NB4 (cell line): ENCODE results near the gene CPNE4.

Experiments used
- DNase-seq: peaks from one replicate; pipeline ENCODE4 v3.0.0; 2010; ENCODE audit warnings: low read depth
- H3K4me3 ChIP-seq: one replicate; pipeline ENCODE4 v1.5.1; 2011; ENCODE audit warnings: mild to moderate bottlenecking, low read depth, low read length, moderate library complexity
- CTCF ChIP-seq: IDR thresholded peaks from one replicate; pipeline ENCODE4 v1.5.1; 2012; ENCODE audit warnings: low read depth, low read length
- MAX ChIP-seq: IDR thresholded peaks from 2 replicates; pipeline ENCODE4 v1.6.1; 2011; ENCODE audit warnings: low read depth, low read length
- MYC ChIP-seq: IDR thresholded peaks from 2 replicates; pipeline ENCODE4 v1.6.1; 2011; ENCODE audit warnings: low read depth, low read length
- POLR2A ChIP-seq: IDR thresholded peaks from 2 replicates; pipeline ENCODE4 v1.6.1; 2011; ENCODE audit warnings: mild to moderate bottlenecking; ENCODE audit not compliant: insufficient read length; ENCODE audit errors: extremely low read depth

The CPNE4 gene

GRCh38 chr3:131560795-131561194, 474.0 kb downstream of the CPNE4 start:
- no peak for TF ChIP-seq MYC
- TF ChIP-seq POLR2A, result no peak
- no peak for TF ChIP-seq CTCF
- TF ChIP-seq MAX, result no peak
- H3K4me3 ChIP-seq, result no peak overlapping the region
- DNase-seq, result no peak

GRCh38 chr3:131555456-131555855, 479.4 kb downstream of the CPNE4 start:
- TF ChIP-seq CTCF, result no peak
- no peak for TF ChIP-seq MYC
- TF ChIP-seq POLR2A, result no peak
- TF ChIP-seq MAX, result no peak
- DNase-seq, result no peak
- H3K4me3 ChIP-seq, result no peak overlapping the region

GRCh38 chr3:131553495-131554247, 481.1 kb downstream of the CPNE4 start:
- TF ChIP-seq MYC (no peak), CTCF (no peak), POLR2A (no peak), MAX (no peak)

GRCh38 chr3:131551761-131552160, 483.1 kb downstream of the CPNE4 start:
- DNase-seq, result no peak
- no peak for TF ChIP-seq POLR2A
- TF ChIP-seq MYC, result no peak
- no peak for TF ChIP-seq MAX
- TF ChIP-seq CTCF, result no peak
- no peak overlapping the region for H3K4me3 ChIP-seq

More at GRCh38 chr3:131553495-131554247, 481.1 kb downstream of the CPNE4 start:
- DNase-seq, result no peak
- no peak overlapping the region for H3K4me3 ChIP-seq

- TF ChIP-seq MYC (no peak), MAX (no peak), POLR2A (no peak), CTCF (no peak)
- DNase-seq, result no peak
- no peak overlapping the region for H3K4me3 ChIP-seq
Measured at GRCh38 chr3:131550562-131551465, 484.0 kb downstream of the CPNE4 start.
